Measurements from ENCODE around the gene TEX22. TPM values are rescaled to one million over a fixed set of nuclear protein-coding genes. Genes with fewer than 3 reads are reported as not detected.

The TEX22 gene
- total RNA-seq, 1 experiment from 2014 or later, result 0.50 TPM

- no peak for DNase-seq (ENCODE audit: extremely low read depth, low read depth)
Measured at GRCh38 chr14:105397350-105397931, 897 bp upstream of the TEX22 start.

GRCh38 chr14:105398726-105399465 lies 558 bp downstream of the TEX22 start:
- DNase-seq (ENCODE audit: extremely low read depth, low read depth), result no peak

GRCh38 chr14:105399466-105399775 lies 1.1 kb downstream of the TEX22 start:
- no peak for DNase-seq (ENCODE audit: extremely low read depth, low read depth)

- DNase-seq (ENCODE audit: extremely low read depth, low read depth), result no peak
Measured at GRCh38 chr14:105400016-105400415, 1.7 kb downstream of the TEX22 start.

GRCh38 chr14:105401699-105402098 lies 3.4 kb downstream of the TEX22 start:
- no peak for DNase-seq (ENCODE audit: extremely low read depth, low read depth)

- DNase-seq (ENCODE audit: extremely low read depth, low read depth), result no peak
Measured at GRCh38 chr14:105408592-105408991, 10.3 kb downstream of the TEX22 start.

- DNase-seq (ENCODE audit: extremely low read depth, low read depth), result no peak
Measured at GRCh38 chr14:105409364-105409763, 11.0 kb downstream of the TEX22 start.

GRCh38 chr14:105410642-105411016 lies 12.3 kb downstream of the TEX22 start:
- no peak for DNase-seq (ENCODE audit: extremely low read depth, low read depth)

- peak; percentile 44 for DNase-seq (ENCODE audit: extremely low read depth, low read depth)
Measured at GRCh38 chr14:105411017-105411941, 12.9 kb downstream of the TEX22 start.

- no peak for DNase-seq (ENCODE audit: extremely low read depth, low read depth)
Measured at GRCh38 chr14:105411985-105412770, 13.8 kb downstream of the TEX22 start.

GRCh38 chr14:105412771-105413543 lies 14.6 kb downstream of the TEX22 start:
- no peak for DNase-seq (ENCODE audit: extremely low read depth, low read depth)

- DNase-seq (ENCODE audit: extremely low read depth, low read depth), result no peak
Measured at GRCh38 chr14:105413544-105413886, 15.2 kb downstream of the TEX22 start.

- DNase-seq (ENCODE audit: extremely low read depth, low read depth), result peak; percentile 41
Measured at GRCh38 chr14:105414456-105415371, 16.4 kb downstream of the TEX22 start.

- no peak for DNase-seq (ENCODE audit: extremely low read depth, low read depth)
Measured at GRCh38 chr14:105415481-105416428, 17.4 kb downstream of the TEX22 start.

GRCh38 chr14:105416671-105417070 lies 18.3 kb downstream of the TEX22 start:
- DNase-seq (ENCODE audit: extremely low read depth, low read depth), result no peak

- no peak for DNase-seq (ENCODE audit: extremely low read depth, low read depth)
Measured at GRCh38 chr14:105417690-105418121, 19.4 kb downstream of the TEX22 start.

GRCh38 chr14:105418269-105419194 lies 20.2 kb downstream of the TEX22 start:
- DNase-seq (ENCODE audit: extremely low read depth, low read depth), result no peak
